Body of pancreas (tissue), 4 donors: ENCODE results near the gene ROS1. TPM values are rescaled to one million over a fixed set of nuclear protein-coding genes. Genes with fewer than 3 reads are reported as not detected.
"Not testable (repeated sequence)": the region's sequence is repeated elsewhere in the genome, so short reads cannot be mapped to it uniquely, and the experiment has no call there.

ENCODE experiments used
- ATAC-seq: fragments of 150-250 bp; one replicate; pipeline ENCODE4 v1.9.1; 2016
- DNase-seq, 4 donors: peaks; one replicate each; pipeline ENCODE4 v3.0.0-alpha.2; 2019
- H3K27ac ChIP-seq, 4 donors: fragments of 200-600 bp; sonication (generic); 1 replicate in 3 of 4; 2 replicates in 1 of 4; pipeline versions ENCODE4 v1.5.1 to v1.6.1; 2016 to 2019; ENCODE audit warnings: mild to moderate bottlenecking in 1 of 4, mixed read lengths in 1 of 4, moderate library complexity in 1 of 4
- H3K27me3 ChIP-seq, 2 donors: fragments of 200-600 bp; sonication (generic); one replicate each; pipeline ENCODE4 v1.6.0; 2016; ENCODE audit warnings: mild to moderate bottlenecking in 1 of 2
- H3K36me3 ChIP-seq, 2 donors: fragments of 200-600 bp; sonication (generic); replicated peaks in 1 of 2; 2 replicates each; pipeline ENCODE4 v1.5.1; 2016; ENCODE audit warnings: low read depth in 2 of 2; ENCODE audit not compliant: insufficient read depth in 1 of 2
- H3K4me1 ChIP-seq: fragments of 200-600 bp; sonication (generic); one replicate; pipeline ENCODE4 v1.6.0; 2016
- H3K4me3 ChIP-seq, 2 donors: fragments of 200-600 bp; sonication (generic); 1 replicate in 1 of 2; 2 replicates in 1 of 2; pipeline ENCODE4 v1.5.1; 2016 to 2019
- H3K9me3 ChIP-seq, 3 donors: fragments of 200-600 bp; sonication (generic); 1 replicate in 2 of 3; 2 replicates in 1 of 3; pipeline ENCODE4 v1.5.1; 2016
- POLR2A ChIP-seq, 3 donors: fragments of 450-650 bp; IDR thresholded peaks; one replicate each; pipeline ENCODE4 v1.6.1; 2016; ENCODE audit warnings: antibody characterized with exemption in 3 of 3, mild to moderate bottlenecking in 2 of 3
- WGBS, 2 donors: methylation state at CpG; one replicate each; pipeline ENCODE4 v1.1.5; 2017; 5-methylcytosine and 5-hydroxymethylcytosine counted together
- intact Hi-C: fragments of 100-400 bp; cut with DNase I; formaldehyde crosslinking; loops from one replicate; pipeline ENCODE4 v1.15.1; 2023
- total RNA-seq, 2 donors: library from RNA; depleted of rRNA; stranded (reverse); fragments of >200 nt; gene quantifications; one replicate each; pipeline ENCODE4 v1.1.0, GENCODE V29; 2016
- TF ChIP-seq, protein P1 (sequence below), 7 experiments: fragments of 450-650 bp in 4 of 7; fragments of 200-600 bp in 3 of 7; sonication (generic) in 3 of 7; IDR thresholded peaks; one replicate each; pipeline ENCODE4 v1.5.1; 2016 to 2019; ENCODE audit warnings: antibody characterized with exemption in 7 of 7

The ROS1 gene
- total RNA-seq, 2 donors from 2014 or later = not detected

DNA sequence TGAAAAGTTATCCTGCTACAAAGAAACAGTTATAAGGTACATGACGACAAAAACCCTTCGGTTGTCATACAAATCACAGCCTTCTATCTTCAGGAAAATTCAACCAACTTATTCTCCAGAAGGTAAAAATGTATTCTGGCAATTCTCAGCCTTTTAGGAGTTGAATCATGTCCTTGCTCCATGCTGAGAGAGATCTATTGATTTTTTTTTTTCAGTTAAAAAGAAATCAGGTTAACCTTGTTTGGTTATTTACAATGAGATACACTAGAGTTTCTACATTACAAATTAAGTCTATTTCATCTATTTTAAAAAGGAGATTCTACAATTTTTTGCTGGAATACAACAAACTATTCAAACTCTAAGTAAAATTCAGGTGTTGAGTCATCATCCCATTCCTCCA is 45.4 kb downstream of the ROS1 start:
- Histone ChIP-seq H3K36me3 (no peaks in the 10 kb centered on the region), H3K4me3 (no peak overlapping the region), H3K27me3 (no peaks in the 10 kb centered on the region), H3K9me3 (no peaks in the 10 kb centered on the region), H3K27ac (no peak overlapping the region), H3K4me1 (no peaks in the 10 kb centered on the region)
- ATAC-seq = no peak
- TF ChIP-seq, protein P1, sequence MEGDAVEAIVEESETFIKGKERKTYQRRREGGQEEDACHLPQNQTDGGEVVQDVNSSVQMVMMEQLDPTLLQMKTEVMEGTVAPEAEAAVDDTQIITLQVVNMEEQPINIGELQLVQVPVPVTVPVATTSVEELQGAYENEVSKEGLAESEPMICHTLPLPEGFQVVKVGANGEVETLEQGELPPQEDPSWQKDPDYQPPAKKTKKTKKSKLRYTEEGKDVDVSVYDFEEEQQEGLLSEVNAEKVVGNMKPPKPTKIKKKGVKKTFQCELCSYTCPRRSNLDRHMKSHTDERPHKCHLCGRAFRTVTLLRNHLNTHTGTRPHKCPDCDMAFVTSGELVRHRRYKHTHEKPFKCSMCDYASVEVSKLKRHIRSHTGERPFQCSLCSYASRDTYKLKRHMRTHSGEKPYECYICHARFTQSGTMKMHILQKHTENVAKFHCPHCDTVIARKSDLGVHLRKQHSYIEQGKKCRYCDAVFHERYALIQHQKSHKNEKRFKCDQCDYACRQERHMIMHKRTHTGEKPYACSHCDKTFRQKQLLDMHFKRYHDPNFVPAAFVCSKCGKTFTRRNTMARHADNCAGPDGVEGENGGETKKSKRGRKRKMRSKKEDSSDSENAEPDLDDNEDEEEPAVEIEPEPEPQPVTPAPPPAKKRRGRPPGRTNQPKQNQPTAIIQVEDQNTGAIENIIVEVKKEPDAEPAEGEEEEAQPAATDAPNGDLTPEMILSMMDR (IDR thresholded peaks at IDR 0.05) = no peak
- no peak for TF ChIP-seq POLR2A (IDR thresholded peaks at IDR 0.05)
- DNase-seq = no peak
- WGBS, 2 donors = 76 to 84% methylated on average over 2 of the region's 2 CpGs
- intact Hi-C loops = no loop called here

DNA sequence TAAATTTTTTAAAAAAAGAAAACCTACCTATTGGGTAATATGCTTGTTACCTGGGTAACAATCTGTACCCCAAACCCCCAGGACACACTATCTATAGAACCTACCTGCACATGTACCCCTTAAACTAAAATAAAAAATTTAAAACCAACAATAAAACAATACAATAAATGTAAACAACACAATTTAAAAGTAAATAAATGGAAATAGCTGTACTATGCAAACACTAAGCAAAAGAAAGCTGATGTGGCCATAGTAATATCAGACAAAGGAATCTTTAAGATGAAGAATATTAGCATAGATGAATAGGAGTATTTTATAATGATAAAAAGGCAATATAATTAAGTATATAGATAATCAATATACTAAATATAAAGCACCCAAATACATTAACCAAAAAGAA is 50.3 kb downstream of the ROS1 start:
- no peak for ATAC-seq

DNA sequence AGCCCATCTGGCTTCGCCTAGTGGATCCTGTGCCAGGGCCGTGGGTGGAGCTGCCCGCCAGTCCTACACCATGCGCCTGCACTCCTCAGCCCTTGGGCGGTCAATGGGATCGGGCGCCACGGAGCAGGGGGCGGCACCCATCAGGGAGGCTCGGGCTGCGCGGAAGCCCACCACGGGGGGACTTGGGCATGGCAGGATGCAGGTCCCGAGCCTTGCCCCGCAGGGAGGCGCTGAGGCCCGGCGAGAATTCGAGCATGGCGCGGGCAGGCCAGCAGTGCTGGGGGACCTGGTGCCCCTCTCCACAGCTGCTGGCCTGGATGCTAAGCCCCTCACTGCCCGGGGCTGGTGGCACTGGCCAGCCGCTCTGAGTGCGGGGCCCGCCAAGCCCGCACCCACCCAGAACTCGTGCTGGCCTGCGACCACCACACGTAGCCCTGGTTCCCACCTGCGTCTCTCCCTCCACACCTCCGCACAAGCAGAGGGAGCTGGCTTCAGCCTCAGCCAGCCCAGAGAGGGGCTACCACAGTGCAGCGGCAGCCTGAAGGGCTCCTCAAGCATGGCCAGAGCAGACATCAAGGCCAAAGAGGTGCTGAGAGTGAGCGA is 52.4 kb downstream of the ROS1 start:
- DNase-seq (no peak), ATAC-seq (no peak)
- Histone ChIP-seq H3K27ac (no peak overlapping the region), H3K9me3 (no peaks in the 10 kb centered on the region), H3K27me3 (no peaks in the 10 kb centered on the region), H3K36me3 (no peaks in the 10 kb centered on the region), H3K4me1 (no peaks in the 10 kb centered on the region), H3K4me3 (no peak overlapping the region)
- TF ChIP-seq, protein P1 (IDR thresholded peaks at IDR 0.05) = no peak
- no peak for TF ChIP-seq POLR2A (IDR thresholded peaks at IDR 0.05)
- WGBS, 2 donors = 93 to 100% methylated on average over 7 to 29 of the region's 33 CpGs
- intact Hi-C loops = no loop called here

More for the DNA sequence above, 50.3 kb downstream of the ROS1 start:
- no peak for DNase-seq
- Histone ChIP-seq H3K36me3 (no peaks in the 10 kb centered on the region), H3K4me3 (no peak overlapping the region), H3K4me1 (no peaks in the 10 kb centered on the region), H3K9me3 (no peaks in the 10 kb centered on the region), H3K27ac (no peak overlapping the region), H3K27me3 (no peaks in the 10 kb centered on the region)
- TF ChIP-seq POLR2A (IDR thresholded peaks at IDR 0.05) = no peak
- TF ChIP-seq, protein P1 (IDR thresholded peaks at IDR 0.05) = no peak
- intact Hi-C loops = no loop called here

DNA sequence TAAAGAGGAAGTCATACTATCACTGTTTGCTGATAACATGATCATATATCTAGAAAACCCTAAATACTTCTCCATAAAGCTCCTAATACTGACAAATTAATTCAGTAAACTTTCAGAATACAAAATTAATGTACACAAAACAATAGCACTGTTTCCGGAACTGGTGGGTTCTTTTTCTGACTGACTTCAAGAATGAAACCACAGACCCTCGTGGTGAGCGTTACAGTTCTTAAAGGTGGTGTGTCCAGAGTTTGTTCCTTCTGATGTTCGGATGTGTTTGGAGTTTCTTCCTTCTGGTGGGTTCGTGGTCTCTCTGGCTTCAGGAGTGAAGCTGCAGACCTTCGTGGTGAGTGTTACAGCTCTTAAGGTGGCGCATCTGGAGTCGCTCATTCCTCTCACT is 53.5 kb downstream of the ROS1 start:
- H3K9me3 ChIP-seq, H3K27ac ChIP-seq, DNase-seq, ATAC-seq, H3K27me3 ChIP-seq, intact Hi-C loops, H3K36me3 ChIP-seq, H3K4me1 ChIP-seq, H3K4me3 ChIP-seq: not testable (repeated sequence)
- WGBS, 2 donors = 77 to 81% methylated on average over 8 of the region's 8 CpGs

DNA sequence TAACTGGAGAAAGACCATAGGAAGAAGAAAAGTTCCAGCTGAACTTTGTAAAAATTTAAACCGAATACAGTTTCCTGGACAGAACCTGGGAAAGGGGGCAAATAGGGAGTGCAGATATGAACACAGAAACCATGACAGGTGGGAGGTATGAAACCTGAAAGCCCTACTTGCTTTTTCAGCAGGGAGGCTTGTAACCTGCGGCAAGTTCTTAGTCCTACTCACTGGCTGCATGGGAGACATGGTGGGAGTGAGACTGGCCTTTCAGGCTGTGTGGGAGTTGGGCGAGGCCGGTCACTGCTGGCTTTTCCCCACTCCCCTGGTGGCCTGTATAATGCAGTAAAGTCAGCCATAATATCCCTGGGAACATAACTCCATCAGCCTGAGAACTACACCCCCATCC is 54.2 kb downstream of the ROS1 start:
- no peak for DNase-seq
- Histone ChIP-seq H3K4me1 (no peaks in the 10 kb centered on the region), H3K36me3 (no peaks in the 10 kb centered on the region), H3K4me3 (no peak overlapping the region), H3K27ac (no peak overlapping the region), H3K27me3 (no peaks in the 10 kb centered on the region), H3K9me3 (no peaks in the 10 kb centered on the region)
- no peak for TF ChIP-seq POLR2A (IDR thresholded peaks at IDR 0.05)
- TF ChIP-seq, protein P1 (IDR thresholded peaks at IDR 0.05) = no peak
- WGBS, 2 donors = 86 to 88% methylated on average over 4 of the region's 4 CpGs
- intact Hi-C loops = no loop called here
- ATAC-seq = no peak
